ENCODE data around the gene INMT. TPM values are rescaled to one million over a fixed set of nuclear protein-coding genes. Genes with fewer than 3 reads are reported as not detected.

Gene INMT
- total and polyA plus RNA-seq, 2 of the 8 experiments (the other 6 are each of a cell fraction or from before 2014, with no cell fraction given), result 0.60 to 0.94 TPM

- TF ChIP-seq CHD7 (IDR thresholded peaks at IDR 0.05; ENCODE audit: insufficient replicate concordance, low read length) (no peak), KDM1A (IDR thresholded peaks at IDR 0.05; ENCODE audit: borderline replicate concordance, low read length) (no peak)
Measured at GRCh38 chr7:30752979-30753378, 1.0 kb downstream of the INMT start (continued).
